Adrenal gland (tissue), 12 donors: Measurements from ENCODE around the gene DIAPH3. TPM values are rescaled to one million over a fixed set of nuclear protein-coding genes. Genes with fewer than 3 reads are reported as not detected.

Source experiments
- DNase-seq, 7 donors: peaks; one replicate each; pipeline ENCODE4 v3.0.0-alpha.2; 2019 to 2020
- H3K27ac ChIP-seq, 5 donors: fragments of 200-600 bp; sonication (generic) in 4 of 5; 1 replicate in 3 of 5; 2 replicates in 2 of 5; pipeline versions ENCODE4 v1.5.1 to v1.8.0; 2016 to 2020; ENCODE audit warnings: mild to moderate bottlenecking in 1 of 5
- H3K27me3 ChIP-seq: fragments of 200-600 bp; 2 replicates; pipeline ENCODE4 v1.8.0; 2021
- H3K36me3 ChIP-seq, 2 donors: fragments of 200-600 bp; replicated peaks in 1 of 2; 1 replicate in 1 of 2; 2 replicates in 1 of 2; pipeline versions ENCODE4 v1.5.1 to v1.8.0; 2018 to 2022
- H3K4me1 ChIP-seq, 2 donors: fragments of 200-600 bp; replicated peaks in 1 of 2; 1 replicate in 1 of 2; 2 replicates in 1 of 2; pipeline versions ENCODE4 v1.5.1 to v1.8.0; 2018 to 2021
- H3K4me3 ChIP-seq, 4 donors: fragments of 200-600 bp; sonication (generic) in 3 of 4; one replicate each; pipeline ENCODE4 v1.5.1; 2016 to 2018
- H3K9me3 ChIP-seq, 3 donors: fragments of 200-600 bp; sonication (generic) in 1 of 3; replicated peaks in 1 of 3; 1 replicate in 2 of 3; 2 replicates in 1 of 3; pipeline versions ENCODE4 v1.5.1 to v1.8.0; 2016 to 2021
- POLR2A ChIP-seq, 2 donors: fragments of 450-650 bp; IDR thresholded peaks; one replicate each; pipeline ENCODE4 v1.6.1; 2017; ENCODE audit warnings: antibody characterized with exemption in 2 of 2, mild to moderate bottlenecking in 2 of 2, moderate library complexity in 1 of 2
- WGBS, 4 donors: extraction: QIAGEN DNeasy Blood & Tissue Kit in 2 of 4; methylation state at CpG; one replicate each; pipeline versions ENCODE4 v1.1.5 to v1.1.7; 2013 to 2017; 5-methylcytosine and 5-hydroxymethylcytosine counted together
- intact Hi-C, 2 donors: fragments of 100-400 bp; cut with DNase I; formaldehyde crosslinking; loops; one replicate each; pipeline versions ENCODE4 v1.14.1 to v1.15.0; 2022 to 2023
- polyA plus RNA-seq, 3 donors: library from polyadenylated mRNA; stranded (reverse); fragments of 200-250 nt in 2 of 3; fragments of 350-450 nt in 1 of 3; fragmentation: Illumina TruSeq in 1 of 3; extraction: RNeasy Lipid Tissue Mini Kit (QIAGEN cat#74804) in 1 of 3; gene quantifications; one replicate each; pipeline ENCODE4 v1.2.3, GENCODE V29; 2013 to 2014
- total RNA-seq, 9 donors: library from RNA; depleted of rRNA in 4 of 9; stranded (reverse); fragments of >200 nt in 4 of 9; fragments of 120-200 nt in 1 of 9; fragmentation: NEBNext Ultra II Directional in 1 of 9; extraction: Animal tissue kit (Norgen Biotek cat#: 25700) in 1 of 9; gene quantifications; one replicate each; pipeline versions ENCODE4 v1.1.0 to v1.2.4, GENCODE V29; 2013 to 2023
- TF ChIP-seq, protein P1 (sequence below), 6 experiments: fragments of 450-650 bp in 4 of 6; fragments of 200-600 bp in 2 of 6; sonication (generic) in 1 of 6; IDR thresholded peaks; 1 replicate in 5 of 6; 2 replicates in 1 of 6; pipeline versions ENCODE4 v1.5.1 to v1.8.0; 2016 to 2021; ENCODE audit warnings: antibody characterized with exemption in 6 of 6, mild to moderate bottlenecking in 2 of 6, moderate library complexity in 1 of 6
- donor health status: healthy with polysubstance abuse.
- donor health status: Bipolar disorder and iron deficiency.
- donor health status: DM: yes; HTN: yes; CAD: no.
- donor health status: DM: no; HTN: no; CAD: no.
- donor health status: DM: no; HTN: no; CAD: no.
- donor health status: DM: yes; HTN: yes; CAD: no.

DIAPH3 gene
- total and polyA plus RNA-seq, 12 donors: 0.07 to 4.2 (median 0.42) TPM; not detected in 3

DNA sequence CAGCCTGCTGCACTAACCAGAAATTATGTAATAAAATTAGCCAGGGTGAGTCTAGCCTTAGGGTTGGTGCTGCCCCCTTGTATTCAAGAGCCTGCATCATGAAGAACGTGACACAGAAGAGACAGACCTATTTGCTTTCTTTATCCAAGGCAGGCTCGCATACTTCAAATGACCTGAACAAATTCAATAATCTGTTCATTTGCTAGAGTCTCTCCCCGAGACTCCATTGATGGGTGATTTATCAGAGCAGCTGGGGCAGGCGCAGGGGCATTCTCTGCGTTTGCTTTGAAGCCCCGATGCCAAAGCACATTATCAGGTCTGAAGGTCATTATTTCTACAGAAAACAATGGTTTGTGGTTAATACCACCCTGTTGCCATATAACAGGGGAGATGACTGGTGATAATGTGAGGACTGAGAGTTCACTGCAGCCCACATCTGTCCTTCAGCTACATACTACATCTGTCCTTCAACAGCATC is 520.3 kb downstream of the DIAPH3 start:
- no peak overlapping the region for H3K27ac ChIP-seq
- no peaks in the 10 kb centered on the region for H3K9me3 ChIP-seq
- no peak overlapping the region for H3K4me3 ChIP-seq
- 49 to 56% (median 53%) methylated on average over 6 of the region's 6 CpGs for WGBS, 4 donors
- no peaks in the 10 kb centered on the region for H3K4me1 ChIP-seq
- intact Hi-C loops: no loop called here
- no peaks in the 10 kb centered on the region for H3K27me3 ChIP-seq
- TF ChIP-seq POLR2A (IDR thresholded peaks at IDR 0.05): no peak
- TF ChIP-seq, protein P1, sequence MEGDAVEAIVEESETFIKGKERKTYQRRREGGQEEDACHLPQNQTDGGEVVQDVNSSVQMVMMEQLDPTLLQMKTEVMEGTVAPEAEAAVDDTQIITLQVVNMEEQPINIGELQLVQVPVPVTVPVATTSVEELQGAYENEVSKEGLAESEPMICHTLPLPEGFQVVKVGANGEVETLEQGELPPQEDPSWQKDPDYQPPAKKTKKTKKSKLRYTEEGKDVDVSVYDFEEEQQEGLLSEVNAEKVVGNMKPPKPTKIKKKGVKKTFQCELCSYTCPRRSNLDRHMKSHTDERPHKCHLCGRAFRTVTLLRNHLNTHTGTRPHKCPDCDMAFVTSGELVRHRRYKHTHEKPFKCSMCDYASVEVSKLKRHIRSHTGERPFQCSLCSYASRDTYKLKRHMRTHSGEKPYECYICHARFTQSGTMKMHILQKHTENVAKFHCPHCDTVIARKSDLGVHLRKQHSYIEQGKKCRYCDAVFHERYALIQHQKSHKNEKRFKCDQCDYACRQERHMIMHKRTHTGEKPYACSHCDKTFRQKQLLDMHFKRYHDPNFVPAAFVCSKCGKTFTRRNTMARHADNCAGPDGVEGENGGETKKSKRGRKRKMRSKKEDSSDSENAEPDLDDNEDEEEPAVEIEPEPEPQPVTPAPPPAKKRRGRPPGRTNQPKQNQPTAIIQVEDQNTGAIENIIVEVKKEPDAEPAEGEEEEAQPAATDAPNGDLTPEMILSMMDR (IDR thresholded peaks at IDR 0.05): no peak
- DNase-seq: no peak
- no peaks in the 10 kb centered on the region for H3K36me3 ChIP-seq

- intact Hi-C loops: no loop called here
- Histone ChIP-seq H3K27ac (no peak overlapping the region), H3K27me3 (no peaks in the 10 kb centered on the region), H3K4me3 (no peak overlapping the region), H3K36me3 (no peaks in the 10 kb centered on the region), H3K9me3 (no peaks in the 10 kb centered on the region), H3K4me1 (no peaks in the 10 kb centered on the region)
- WGBS, 4 donors: 72 to 88% (median 76%) methylated on average over 1 of the region's 1 CpG
- no peak for TF ChIP-seq POLR2A (IDR thresholded peaks at IDR 0.05)
- TF ChIP-seq, protein P1 (IDR thresholded peaks at IDR 0.05): no peak
- DNase-seq: no peak
Observed at GRCh38 chr13:59641817-59642216, 521.9 kb downstream of the DIAPH3 start.

DNA sequence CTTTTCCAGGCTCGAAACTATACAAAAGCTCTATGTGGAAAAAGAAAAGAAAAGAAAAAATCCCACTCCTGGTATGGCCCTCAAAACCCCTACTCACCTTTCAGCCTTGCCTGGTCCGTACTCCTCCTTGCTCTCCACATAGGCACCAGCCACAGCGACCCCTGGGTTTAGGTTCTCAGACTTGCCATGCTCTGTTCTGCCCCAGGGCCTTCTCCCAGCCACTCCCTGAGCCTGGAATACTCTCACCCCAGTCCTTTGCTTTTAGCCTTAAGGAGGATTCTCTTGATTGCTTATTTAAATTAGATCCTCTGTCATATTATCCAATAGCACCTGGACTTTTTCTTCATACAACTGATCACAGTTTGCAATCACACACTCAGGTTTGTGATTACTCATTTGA is 522.5 kb downstream of the DIAPH3 start:
- Histone ChIP-seq H3K36me3 (no peaks in the 10 kb centered on the region), H3K9me3 (no peaks in the 10 kb centered on the region), H3K4me3 (no peak overlapping the region), H3K4me1 (no peaks in the 10 kb centered on the region), H3K27ac (no peak overlapping the region), H3K27me3 (no peaks in the 10 kb centered on the region)
- no peak for TF ChIP-seq POLR2A (IDR thresholded peaks at IDR 0.05)
- TF ChIP-seq, protein P1 (IDR thresholded peaks at IDR 0.05): no peak
- 81 to 93% (median 85%) methylated on average over 3 of the region's 3 CpGs for WGBS, 4 donors
- DNase-seq: no peak
- intact Hi-C loops: no loop called here

- no peak for DNase-seq
- H3K9me3 ChIP-seq: no peaks in the 10 kb centered on the region
- TF ChIP-seq, protein P1 (IDR thresholded peaks at IDR 0.05): no peak
- TF ChIP-seq POLR2A (IDR thresholded peaks at IDR 0.05): no peak
- no peak overlapping the region for H3K4me3 ChIP-seq
- intact Hi-C loops: no loop called here
- no peak overlapping the region for H3K27ac ChIP-seq
- WGBS, 4 donors: 73 to 83% (median 74%) methylated on average over 1 of the region's 1 CpG
- H3K4me1 ChIP-seq: no peaks in the 10 kb centered on the region
- H3K27me3 ChIP-seq: no peaks in the 10 kb centered on the region
- H3K36me3 ChIP-seq: no peaks in the 10 kb centered on the region
Observed at GRCh38 chr13:59638404-59638803, 525.3 kb downstream of the DIAPH3 start.
